ENCODE measurements around the gene FARP2. TPM values are rescaled to one million over a fixed set of nuclear protein-coding genes. Genes with fewer than 3 reads are reported as not detected.

The FARP2 gene
- total RNA-seq, 5 donors from 2014 or later (not counting 1 experiment from before 2014, with no cell fraction given) = 15.8 to 27.5 (median 18.5) TPM

GRCh38 chr2:241532733-241533601 is 176.9 kb downstream of the FARP2 start:
- Mint-ChIP-seq H3K27me3 (peaks cover 3 to 7% of the 10 kb centered on the region in 2 donors), H3K4me3 (no peak overlapping the region), H3K27ac (no peak overlapping the region), H3K36me3 (no peaks in the 10 kb centered on the region), H3K4me1 (no peaks in the 10 kb centered on the region), H3K9me3 (no peaks in the 10 kb centered on the region)
- ATAC-seq (replicated peaks in 1 of 4) (no peak), DNase-seq (no peak)
- no peaks in the 10 kb centered on the region for H3K4me1 ChIP-seq (ENCODE audit: control insufficient read depth in 1 of 2, extremely low read depth in 1 of 2, insufficient read depth in 2 of 2, low read length in 2 of 2)
- H3K36me3 ChIP-seq (ENCODE audit: control insufficient read depth in 2 of 2, extremely low read depth in 1 of 2, insufficient read depth in 1 of 2, low read length in 1 of 2) = no peaks in the 10 kb centered on the region
- no peaks in the 10 kb centered on the region for H3K9me3 ChIP-seq
- ChIA-PET POLR2A (no interaction called here), CTCF (interaction anchor here in 1 of 2 donors (0.5 to 0.6 kb wide), 2 partner anchors 13 to 670 kb away, joined by 3 to 9 read pairs; no protein-coding TSS in a partner anchor)
- 77% methylated on average over 21 of the region's 26 CpGs for WGBS (ENCODE audit: insufficient coverage)
- H3K4me3 ChIP-seq (ENCODE audit: control insufficient read depth in 1 of 2, extremely low read depth in 1 of 2, low read length in 1 of 2) = no peak overlapping the region
- no peak overlapping the region for H3K27ac ChIP-seq (ENCODE audit: low read length)
- peaks cover 0 to 29% of the 10 kb centered on the region in 2 experiments for H3K27me3 ChIP-seq (replicated peaks in 1 of 2; ENCODE audit: control insufficient read depth in 2 of 2, extremely low read depth in 1 of 2, insufficient read depth in 2 of 2, low read length in 1 of 2)

GRCh38 chr2:241534293-241534692 is 178.2 kb downstream of the FARP2 start:
- peaks cover 0 to 36% of the 10 kb centered on the region in 2 experiments for H3K27me3 ChIP-seq (replicated peaks in 1 of 2; ENCODE audit: control insufficient read depth in 2 of 2, extremely low read depth in 1 of 2, insufficient read depth in 2 of 2, low read length in 1 of 2)
- no peaks in the 10 kb centered on the region for H3K9me3 ChIP-seq
- Mint-ChIP-seq H3K36me3 (no peaks in the 10 kb centered on the region), H3K9me3 (no peaks in the 10 kb centered on the region), H3K27me3 (peaks cover 8 to 13% of the 10 kb centered on the region in 2 donors), H3K4me3 (no peak overlapping the region), H3K4me1 (no peaks in the 10 kb centered on the region), H3K27ac (no peak overlapping the region)
- H3K27ac ChIP-seq (ENCODE audit: low read length) = no peak overlapping the region
- WGBS (ENCODE audit: insufficient coverage) = 60% methylated on average over 7 of the region's 7 CpGs
- H3K4me1 ChIP-seq (ENCODE audit: control insufficient read depth in 1 of 2, extremely low read depth in 1 of 2, insufficient read depth in 2 of 2, low read length in 2 of 2) = no peaks in the 10 kb centered on the region
- CTCF ChIA-PET = no interaction called here
- no peaks in the 10 kb centered on the region for H3K36me3 ChIP-seq (ENCODE audit: control insufficient read depth in 2 of 2, extremely low read depth in 1 of 2, insufficient read depth in 1 of 2, low read length in 1 of 2)
- DNase-seq (no peak), ATAC-seq (replicated peaks in 1 of 4) (no peak)
- POLR2A ChIA-PET = no interaction called here
- H3K4me3 ChIP-seq (ENCODE audit: control insufficient read depth in 1 of 2, extremely low read depth in 1 of 2, low read length in 1 of 2) = no peak overlapping the region

GRCh38 chr2:241534701-241535375 is 178.8 kb downstream of the FARP2 start:
- Histone ChIP-seq H3K9me3 (no peaks in the 10 kb centered on the region), H3K4me3 (ENCODE audit: control insufficient read depth in 1 of 2, extremely low read depth in 1 of 2, low read length in 1 of 2) (no peak overlapping the region), H3K4me1 (ENCODE audit: control insufficient read depth in 1 of 2, extremely low read depth in 1 of 2, insufficient read depth in 2 of 2, low read length in 2 of 2) (no peaks in the 10 kb centered on the region), H3K27ac (ENCODE audit: low read length) (no peak overlapping the region), H3K27me3 (replicated peaks in 1 of 2; ENCODE audit: control insufficient read depth in 2 of 2, extremely low read depth in 1 of 2, insufficient read depth in 2 of 2, low read length in 1 of 2) (peaks cover 0 to 41% of the 10 kb centered on the region in 2 experiments), H3K36me3 (ENCODE audit: control insufficient read depth in 2 of 2, extremely low read depth in 1 of 2, insufficient read depth in 1 of 2, low read length in 1 of 2) (no peaks in the 10 kb centered on the region)
- Mint-ChIP-seq H3K27me3 (peaks cover 8 to 15% of the 10 kb centered on the region in 2 donors), H3K4me1 (no peaks in the 10 kb centered on the region), H3K4me3 (no peak overlapping the region), H3K27ac (no peak overlapping the region), H3K9me3 (no peaks in the 10 kb centered on the region), H3K36me3 (no peaks in the 10 kb centered on the region)
- ATAC-seq (replicated peaks in 1 of 4) = no peak
- POLR2A ChIA-PET = no interaction called here
- CTCF ChIA-PET = no interaction called here
- DNase-seq = no peak
- 78% methylated on average over 17 of the region's 17 CpGs for WGBS (ENCODE audit: insufficient coverage)

- H3K27ac ChIP-seq (ENCODE audit: low read length) = no peak overlapping the region
- 71% methylated on average over 12 of the region's 13 CpGs for WGBS (ENCODE audit: insufficient coverage)
- ChIA-PET POLR2A (no interaction called here), CTCF (no interaction called here)
- H3K36me3 ChIP-seq (ENCODE audit: control insufficient read depth in 2 of 2, extremely low read depth in 1 of 2, insufficient read depth in 1 of 2, low read length in 1 of 2) = no peaks in the 10 kb centered on the region
- H3K36me3 Mint-ChIP-seq = no peaks in the 10 kb centered on the region
- H3K4me3 ChIP-seq (ENCODE audit: control insufficient read depth in 1 of 2, extremely low read depth in 1 of 2, low read length in 1 of 2) = no peak overlapping the region
- peaks cover 0 to 7% of the 10 kb centered on the region in 2 experiments for H3K4me1 ChIP-seq (ENCODE audit: control insufficient read depth in 1 of 2, extremely low read depth in 1 of 2, insufficient read depth in 2 of 2, low read length in 2 of 2)
- H3K9me3 ChIP-seq = no peaks in the 10 kb centered on the region
- peaks cover 0 to 4% (median 3%) of the 10 kb centered on the region in 3 donors for H3K4me1 Mint-ChIP-seq
- no peak overlapping the region for H3K27ac Mint-ChIP-seq
- H3K27me3 Mint-ChIP-seq = peaks cover 9 to 23% of the 10 kb centered on the region in 2 donors
- ATAC-seq (replicated peaks in 1 of 4) (no peak), DNase-seq (no peak)
- no peaks in the 10 kb centered on the region for H3K9me3 Mint-ChIP-seq
- peaks cover 0 to 52% of the 10 kb centered on the region in 2 experiments for H3K27me3 ChIP-seq (replicated peaks in 1 of 2; ENCODE audit: control insufficient read depth in 2 of 2, extremely low read depth in 1 of 2, insufficient read depth in 2 of 2, low read length in 1 of 2)
- no peak overlapping the region for H3K4me3 Mint-ChIP-seq
Measured at GRCh38 chr2:241535871-241536655, 180.0 kb downstream of the FARP2 start.

- no peak for ATAC-seq (replicated peaks in 1 of 4)
- H3K4me1 Mint-ChIP-seq = peaks cover 0 to 4% (median 3%) of the 10 kb centered on the region in 3 donors
- H3K27me3 Mint-ChIP-seq = peaks cover 12 to 38% of the 10 kb centered on the region in 2 donors
- Histone ChIP-seq H3K4me1 (ENCODE audit: control insufficient read depth in 1 of 2, extremely low read depth in 1 of 2, insufficient read depth in 2 of 2, low read length in 2 of 2) (peaks cover 0 to 14% of the 10 kb centered on the region in 2 experiments), H3K27me3 (replicated peaks in 1 of 2; ENCODE audit: control insufficient read depth in 2 of 2, extremely low read depth in 1 of 2, insufficient read depth in 2 of 2, low read length in 1 of 2) (peaks cover 5 to 72% of the 10 kb centered on the region in 2 experiments), H3K4me3 (ENCODE audit: control insufficient read depth in 1 of 2, extremely low read depth in 1 of 2, low read length in 1 of 2) (no peak overlapping the region), H3K36me3 (ENCODE audit: control insufficient read depth in 2 of 2, extremely low read depth in 1 of 2, insufficient read depth in 1 of 2, low read length in 1 of 2) (no peaks in the 10 kb centered on the region), H3K27ac (ENCODE audit: low read length) (no peak overlapping the region), H3K9me3 (no peaks in the 10 kb centered on the region)
- no peaks in the 10 kb centered on the region for H3K9me3 Mint-ChIP-seq
- CTCF ChIA-PET = no interaction called here
- DNase-seq = no peak
- no peak overlapping the region for H3K4me3 Mint-ChIP-seq
- POLR2A ChIA-PET = no interaction called here
- 89% methylated on average over 6 of the region's 15 CpGs for WGBS (ENCODE audit: insufficient coverage)
- no peak overlapping the region for H3K27ac Mint-ChIP-seq
- H3K36me3 Mint-ChIP-seq = no peaks in the 10 kb centered on the region
Measured at GRCh38 chr2:241538838-241539615, 182.9 kb downstream of the FARP2 start.

Data from T-cell (primary cell).